Effector memory CD4-positive, alpha-beta T cell (primary cell): ENCODE results near the gene PRAMEF15.
"Not testable (repeated sequence)": the region's sequence is repeated elsewhere in the genome, so short reads cannot be mapped to it uniquely, and the experiment has no call there.

ENCODE experiments used
- DNase-seq, 3 donors: peaks; one replicate each; pipeline ENCODE4 v3.0.0-alpha.2; 2020
- H3K27ac ChIP-seq: 2 replicates; pipeline ENCODE4 v1.7.0; 2013; ENCODE audit warnings: mild to moderate bottlenecking, low read length, moderate library complexity; ENCODE audit not compliant: insufficient read depth, poor library complexity, severe bottlenecking
- H3K27me3 ChIP-seq: replicated peaks from 2 replicates; pipeline ENCODE4 v1.7.0; 2013; ENCODE audit warnings: mild to moderate bottlenecking, low read length; ENCODE audit not compliant: insufficient read depth, control insufficient read depth, poor library complexity, severe bottlenecking
- H3K36me3 ChIP-seq: 2 replicates; pipeline ENCODE4 v1.7.0; 2013; ENCODE audit warnings: mild to moderate bottlenecking, low read length, moderate library complexity; ENCODE audit not compliant: control insufficient read depth, insufficient read depth
- H3K4me1 ChIP-seq: 2 replicates; pipeline ENCODE4 v1.7.0; 2013; ENCODE audit warnings: low read length, mild to moderate bottlenecking; ENCODE audit not compliant: control insufficient read depth, insufficient read depth, poor library complexity, severe bottlenecking
- H3K4me3 ChIP-seq: 2 replicates; pipeline ENCODE4 v1.7.0; 2013; ENCODE audit warnings: low read length, low read depth, mild to moderate bottlenecking; ENCODE audit not compliant: insufficient read depth, poor library complexity, severe bottlenecking
- H3K9me3 ChIP-seq: 2 replicates; pipeline ENCODE4 v1.7.0; 2013; ENCODE audit warnings: mild to moderate bottlenecking, low read length, moderate library complexity; ENCODE audit not compliant: control insufficient read depth

The PRAMEF15 gene

GRCh38 chr1:13347034-13347433, 31.7 kb downstream of the PRAMEF15 start, which contains the start of gene PRAMEF14:
Gene PRAMEF14 (minus strand): TSS chr1:13347134. CDS start chr1:13345314, 1,820 bp downstream.
- not testable (repeated sequence) for DNase-seq, H3K27ac ChIP-seq, H3K36me3 ChIP-seq, H3K4me3 ChIP-seq, H3K27me3 ChIP-seq, H3K9me3 ChIP-seq, H3K4me1 ChIP-seq

GRCh38 chr1:13353476-13353875, 38.1 kb downstream of the PRAMEF15 start:
- H3K9me3 ChIP-seq, H3K36me3 ChIP-seq, DNase-seq, H3K4me3 ChIP-seq, H3K27ac ChIP-seq, H3K27me3 ChIP-seq, H3K4me1 ChIP-seq: not testable (repeated sequence)

DNA sequence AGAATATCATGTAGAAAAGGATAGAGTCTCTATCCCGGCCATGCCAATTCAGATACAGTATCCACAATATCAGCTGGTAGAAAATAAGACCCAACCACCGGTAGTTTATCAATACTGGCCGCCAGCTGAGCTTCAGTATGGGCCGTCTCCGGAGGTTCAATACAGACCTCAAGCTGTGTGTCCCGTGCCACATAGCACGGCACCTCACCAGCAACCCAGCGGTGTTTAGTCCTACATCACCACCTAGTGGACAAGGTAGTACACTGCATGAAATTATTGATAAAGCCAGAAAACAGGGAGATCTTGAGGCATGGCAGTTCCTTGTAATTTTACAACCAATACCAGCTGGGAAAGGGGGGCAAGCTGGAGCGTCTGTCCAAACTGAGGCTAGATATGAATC, 39.1 kb downstream of the PRAMEF15 start:
- not testable (repeated sequence) for H3K27ac ChIP-seq, H3K4me1 ChIP-seq, H3K36me3 ChIP-seq, H3K9me3 ChIP-seq, DNase-seq, H3K4me3 ChIP-seq, H3K27me3 ChIP-seq

DNA sequence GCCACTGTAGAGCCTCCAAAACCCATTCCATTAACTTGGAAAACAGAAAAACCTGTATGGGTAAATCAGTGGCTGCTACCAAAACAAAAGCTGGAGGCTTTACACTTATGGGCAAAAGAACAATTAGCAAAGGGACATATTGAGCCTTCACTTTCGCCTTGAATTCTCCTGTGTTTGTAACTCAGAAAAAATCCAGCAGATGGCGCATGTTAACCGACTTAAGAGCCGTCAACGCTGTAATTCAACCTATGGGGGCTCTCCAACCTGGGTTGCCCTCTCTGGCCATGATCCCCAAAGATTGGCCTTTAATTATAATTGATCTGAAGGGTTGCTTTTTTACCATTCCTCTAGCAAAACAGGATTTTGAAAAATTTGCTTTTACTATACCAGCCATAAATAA, 41.4 kb downstream of the PRAMEF15 start:
- H3K36me3 ChIP-seq, H3K4me3 ChIP-seq, H3K27me3 ChIP-seq, DNase-seq, H3K27ac ChIP-seq, H3K4me1 ChIP-seq, H3K9me3 ChIP-seq: not testable (repeated sequence)

DNA sequence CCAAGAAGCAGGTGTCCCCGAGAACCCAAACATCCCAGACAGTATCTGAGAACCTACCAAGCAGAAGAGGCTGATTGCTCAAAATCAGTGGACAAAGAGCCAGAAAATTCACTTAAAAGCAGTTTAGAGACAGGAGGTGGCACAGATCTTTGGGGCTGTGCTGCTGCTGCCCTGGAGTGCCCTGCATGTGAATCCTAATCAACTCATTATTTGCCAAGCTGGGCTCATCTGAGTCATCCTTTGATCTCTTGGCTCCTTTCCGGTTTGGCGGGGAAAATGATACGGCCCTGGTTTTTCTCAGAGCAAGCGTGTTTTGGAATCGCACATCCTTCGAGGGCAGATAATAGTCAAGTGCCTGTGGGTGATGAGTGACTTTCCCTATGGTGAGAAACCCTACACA, 47.0 kb downstream of the PRAMEF15 start:
- not testable (repeated sequence) for H3K36me3 ChIP-seq, DNase-seq, H3K4me3 ChIP-seq, H3K27me3 ChIP-seq, H3K4me1 ChIP-seq, H3K9me3 ChIP-seq, H3K27ac ChIP-seq

- H3K36me3 ChIP-seq, DNase-seq, H3K4me1 ChIP-seq, H3K27ac ChIP-seq, H3K9me3 ChIP-seq, H3K4me3 ChIP-seq, H3K27me3 ChIP-seq: not testable (repeated sequence)
These were observed 49.5 kb downstream of the PRAMEF15 start for GRCh38 chr1:13364928-13365327.

- not testable (repeated sequence) for H3K9me3 ChIP-seq, H3K36me3 ChIP-seq
These were observed 51.2 kb downstream of the PRAMEF15 start for GRCh38 chr1:13366536-13366935.

DNA sequence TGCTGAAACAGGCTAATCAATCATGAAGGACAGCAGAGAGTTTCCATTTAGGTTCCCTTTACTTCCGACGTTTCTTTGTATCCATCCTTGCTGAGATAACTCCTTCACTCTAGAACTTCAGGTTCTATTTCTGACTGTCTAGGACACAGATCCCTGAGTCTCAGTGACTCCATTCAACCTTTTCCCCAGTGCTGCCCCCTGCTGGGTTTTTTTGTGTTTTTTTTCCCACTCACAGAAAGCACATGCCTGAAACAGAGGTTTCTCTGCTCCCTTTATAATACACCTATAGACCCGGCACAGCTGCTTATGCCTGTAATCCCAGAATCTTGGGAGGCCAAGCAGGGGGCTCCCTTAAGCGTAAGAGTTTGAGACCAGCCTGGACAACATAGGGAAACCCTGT, 53.2 kb downstream of the PRAMEF15 start:
- H3K4me1 ChIP-seq, H3K4me3 ChIP-seq, H3K27ac ChIP-seq, H3K36me3 ChIP-seq, H3K27me3 ChIP-seq, DNase-seq, H3K9me3 ChIP-seq: not testable (repeated sequence)

More at GRCh38 chr1:13366536-13366935, 51.2 kb downstream of the PRAMEF15 start:
- H3K4me1 ChIP-seq, H3K4me3 ChIP-seq, DNase-seq, H3K27me3 ChIP-seq, H3K27ac ChIP-seq: not testable (repeated sequence)
